Measurements from ENCODE around the gene EXOC3L1.

The EXOC3L1 gene

DNA sequence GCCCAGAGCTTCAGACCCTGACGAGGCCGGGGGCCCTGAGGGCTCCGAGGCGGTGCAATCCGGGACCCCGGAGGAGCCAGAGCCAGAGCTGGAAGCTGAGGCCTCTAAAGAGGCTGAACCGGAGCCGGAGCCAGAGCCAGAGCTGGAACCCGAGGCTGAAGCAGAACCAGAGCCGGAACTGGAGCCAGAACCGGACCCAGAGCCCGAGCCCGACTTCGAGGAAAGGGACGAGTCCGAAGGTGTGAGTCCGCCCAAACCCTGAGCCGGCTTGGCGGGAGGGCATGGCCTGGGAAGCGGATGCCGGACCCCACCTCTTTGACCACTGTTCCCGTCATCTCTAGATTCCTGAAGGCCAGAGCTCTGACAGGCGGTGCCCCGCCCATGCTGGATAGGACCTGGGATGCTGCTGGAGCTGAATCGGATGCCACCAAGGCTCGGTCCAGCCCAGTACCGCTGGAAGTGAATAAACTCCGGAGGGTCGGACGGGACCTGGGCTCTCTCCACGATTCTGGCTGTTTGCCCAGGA, 15.2 kb downstream of the EXOC3L1 start:
- TF ChIP-seq POLR2AphosphoS5 (IDR thresholded peaks at IDR 0.05; ENCODE audit: low read depth, low read length): no peak; the same call in 1 of the 2 replicates

- peak; percentile 69 for TF ChIP-seq FOXP2 (optimal IDR thresholded peaks at IDR 0.05; ENCODE audit: borderline replicate concordance, extremely low read depth, extremely low read length, insufficient read depth)
- TF ChIP-seq SIN3A (IDR thresholded peaks at IDR 0.05; ENCODE audit: borderline replicate concordance, insufficient read depth, low read length): no peak
- TF ChIP-seq POLR2AphosphoS5 (IDR thresholded peaks at IDR 0.05; ENCODE audit: low read depth, low read length): peak; percentile 53
Measured at GRCh38 chr16:67173808-67174705, 15.9 kb downstream of the EXOC3L1 start.

- no peak for TF ChIP-seq POLR2AphosphoS5 (IDR thresholded peaks at IDR 0.05; ENCODE audit: low read depth, low read length)
- TF ChIP-seq SIN3A (IDR thresholded peaks at IDR 0.05; ENCODE audit: borderline replicate concordance, insufficient read depth, low read length): no peak
- no peak for TF ChIP-seq REST (IDR thresholded peaks at IDR 0.05; ENCODE audit: insufficient read depth in 1 of 2, low read depth in 2 of 2, low read length in 2 of 2)
- TF ChIP-seq TAF1 (IDR thresholded peaks at IDR 0.05; ENCODE audit: borderline replicate concordance, insufficient read depth, low read length): no peak
- no peak for TF ChIP-seq FOXP2 (optimal IDR thresholded peaks at IDR 0.05; ENCODE audit: borderline replicate concordance, extremely low read depth, extremely low read length, insufficient read depth)
Measured at GRCh38 chr16:67173323-67173722, 16.6 kb downstream of the EXOC3L1 start.

DNA sequence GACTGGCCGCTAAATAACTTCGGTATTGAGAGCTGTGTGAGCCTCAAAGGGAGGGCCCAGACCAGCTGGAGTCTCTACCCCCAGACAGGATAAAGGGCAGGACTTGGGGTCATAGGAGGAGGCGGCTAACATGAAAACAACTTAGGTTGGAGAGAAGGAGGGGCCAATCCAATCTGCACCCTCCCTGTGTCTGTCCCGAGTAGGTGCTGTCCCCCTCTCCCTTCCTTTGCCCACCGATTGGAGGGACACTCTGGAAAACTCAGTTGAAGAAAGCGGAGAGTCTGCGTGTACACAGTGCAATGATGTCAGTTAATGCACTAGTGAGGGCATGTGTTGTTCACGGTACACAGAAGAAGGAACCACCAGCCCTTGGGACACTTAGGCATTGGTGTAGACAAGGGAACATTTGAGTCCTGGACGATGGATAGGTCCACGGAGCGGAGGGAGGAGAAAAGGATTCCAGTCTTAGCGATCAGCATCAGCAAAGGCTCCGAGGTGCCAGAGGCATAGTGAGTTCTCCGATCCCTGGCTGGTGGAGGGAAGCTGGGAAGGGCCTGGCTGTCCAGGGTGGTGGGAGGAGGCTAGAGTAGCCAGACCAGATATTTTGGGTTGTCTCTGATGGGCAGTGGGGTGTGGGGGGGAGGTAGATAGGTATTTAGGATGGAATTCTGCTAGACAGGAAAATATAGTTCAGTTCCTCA, 18.8 kb downstream of the EXOC3L1 start:
- TF ChIP-seq REST (IDR thresholded peaks at IDR 0.05; ENCODE audit: insufficient read depth in 1 of 2, low read depth in 2 of 2, low read length in 2 of 2): no peak
- no peak for TF ChIP-seq TAF1 (IDR thresholded peaks at IDR 0.05; ENCODE audit: borderline replicate concordance, insufficient read depth, low read length)
- TF ChIP-seq POLR2AphosphoS5 (IDR thresholded peaks at IDR 0.05; ENCODE audit: low read depth, low read length): no peak
- no peak for TF ChIP-seq SIN3A (IDR thresholded peaks at IDR 0.05; ENCODE audit: borderline replicate concordance, insufficient read depth, low read length)
- TF ChIP-seq FOXP2 (optimal IDR thresholded peaks at IDR 0.05; ENCODE audit: borderline replicate concordance, extremely low read depth, extremely low read length, insufficient read depth): no peak

DNA sequence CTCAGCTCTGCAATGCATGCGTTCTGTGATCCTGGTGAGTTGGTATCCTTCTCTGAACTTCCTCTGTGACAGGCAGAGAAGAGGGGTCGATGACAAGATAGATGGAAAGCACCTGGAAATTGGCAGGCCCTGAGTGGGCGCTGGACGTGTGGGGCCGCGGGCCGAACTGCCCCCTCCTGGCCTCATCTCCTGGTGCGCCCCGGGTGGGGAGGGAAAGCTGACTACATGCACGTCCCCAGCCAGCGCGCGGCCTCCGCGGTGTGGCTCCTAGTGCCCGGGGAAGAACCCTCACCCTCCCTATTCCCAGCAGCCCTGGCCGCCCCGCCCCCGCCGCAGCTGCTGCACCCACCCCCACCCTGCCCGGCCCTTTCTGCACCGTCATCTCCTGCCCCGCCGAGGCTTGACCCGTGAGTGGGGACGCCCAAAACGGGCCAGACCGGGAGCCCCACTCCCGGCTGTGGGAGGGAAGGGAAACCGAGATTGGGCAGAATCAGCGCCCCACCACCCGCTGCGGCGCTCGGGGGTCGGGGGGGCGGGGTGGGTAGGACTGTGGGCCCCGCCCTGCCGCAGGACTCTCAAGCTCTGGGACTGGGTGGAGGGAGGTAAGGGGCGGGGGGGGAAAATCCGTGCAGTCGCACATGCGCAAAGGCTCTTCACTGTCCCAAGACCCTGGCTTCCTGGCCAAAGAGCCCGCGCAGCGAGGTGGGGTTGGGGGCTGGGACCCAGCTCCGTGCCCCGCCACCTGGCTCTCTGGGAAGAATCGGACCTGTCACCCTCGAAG, 19.6 kb downstream of the EXOC3L1 start, which contains the start of gene NOL3:
Gene NOL3 (plus strand): TSS at position 371 of the 781 bp plus-strand sequence.
- TF ChIP-seq TAF1 (IDR thresholded peaks at IDR 0.05; ENCODE audit: borderline replicate concordance, insufficient read depth, low read length): no peak
- no peak for TF ChIP-seq REST (IDR thresholded peaks at IDR 0.05; ENCODE audit: insufficient read depth in 1 of 2, low read depth in 2 of 2, low read length in 2 of 2)
- no peak for TF ChIP-seq FOXP2 (optimal IDR thresholded peaks at IDR 0.05; ENCODE audit: borderline replicate concordance, extremely low read depth, extremely low read length, insufficient read depth)
- TF ChIP-seq SIN3A (IDR thresholded peaks at IDR 0.05; ENCODE audit: borderline replicate concordance, insufficient read depth, low read length): no peak
